ENCODE results near the gene CLDN25.

Gene CLDN25

GRCh38 chr11:113806406-113806805, 26.8 kb downstream of the CLDN25 start:
- no peak for DNase-seq (ENCODE audit: insufficient read length, low spot score)
- FAIRE-seq: no peak
- TF ChIP-seq CTCF (IDR thresholded peaks at IDR 0.05; ENCODE audit: insufficient read depth, missing control alignments): peak; percentile 44

GRCh38 chr11:113808931-113809330, 29.3 kb downstream of the CLDN25 start:
- no peak for FAIRE-seq
- no peak for TF ChIP-seq CTCF (IDR thresholded peaks at IDR 0.05; ENCODE audit: insufficient read depth, missing control alignments)
- no peak for DNase-seq (ENCODE audit: insufficient read length, low spot score)

GRCh38 chr11:113814181-113814580, 34.6 kb downstream of the CLDN25 start:
- DNase-seq (ENCODE audit: insufficient read length, low spot score) (no peak), FAIRE-seq (no peak)
- TF ChIP-seq CTCF (IDR thresholded peaks at IDR 0.05; ENCODE audit: insufficient read depth, missing control alignments): no peak

- no peak for TF ChIP-seq CTCF (IDR thresholded peaks at IDR 0.05; ENCODE audit: insufficient read depth, missing control alignments)
- DNase-seq (ENCODE audit: insufficient read length, low spot score) (no peak), FAIRE-seq (no peak)
These were observed 37.6 kb downstream of the CLDN25 start for GRCh38 chr11:113817162-113817561.

GRCh38 chr11:113817626-113818025, 38.0 kb downstream of the CLDN25 start:
- TF ChIP-seq CTCF (IDR thresholded peaks at IDR 0.05; ENCODE audit: insufficient read depth, missing control alignments): no peak
- DNase-seq (ENCODE audit: insufficient read length, low spot score): no peak
- no peak for FAIRE-seq

- DNase-seq (ENCODE audit: insufficient read length, low spot score) (no peak), FAIRE-seq (no peak)
- TF ChIP-seq CTCF (IDR thresholded peaks at IDR 0.05; ENCODE audit: insufficient read depth, missing control alignments): no peak
These were observed 38.8 kb downstream of the CLDN25 start for GRCh38 chr11:113818426-113818825.

GRCh38 chr11:113827477-113827876, 47.9 kb downstream of the CLDN25 start:
- FAIRE-seq (no peak), DNase-seq (ENCODE audit: insufficient read length, low spot score) (no peak)
- no peak for TF ChIP-seq CTCF (IDR thresholded peaks at IDR 0.05; ENCODE audit: insufficient read depth, missing control alignments)
